Ramos (cell line): Measurements from ENCODE around the gene SDR42E2.
"Not testable (repeated sequence)": the region's sequence is repeated elsewhere in the genome, so short reads cannot be mapped to it uniquely, and the experiment has no call there.

ENCODE experiments used
- in situ Hi-C: fragments of 300-500 bp; cut with MboI; formaldehyde crosslinking; loops from one replicate; pipeline ENCODE4 v1.14.3; 2022; ENCODE audit warnings: low sequenced_read_pairs; ENCODE audit not compliant: unreplicated experiment

Gene SDR42E2

DNA sequence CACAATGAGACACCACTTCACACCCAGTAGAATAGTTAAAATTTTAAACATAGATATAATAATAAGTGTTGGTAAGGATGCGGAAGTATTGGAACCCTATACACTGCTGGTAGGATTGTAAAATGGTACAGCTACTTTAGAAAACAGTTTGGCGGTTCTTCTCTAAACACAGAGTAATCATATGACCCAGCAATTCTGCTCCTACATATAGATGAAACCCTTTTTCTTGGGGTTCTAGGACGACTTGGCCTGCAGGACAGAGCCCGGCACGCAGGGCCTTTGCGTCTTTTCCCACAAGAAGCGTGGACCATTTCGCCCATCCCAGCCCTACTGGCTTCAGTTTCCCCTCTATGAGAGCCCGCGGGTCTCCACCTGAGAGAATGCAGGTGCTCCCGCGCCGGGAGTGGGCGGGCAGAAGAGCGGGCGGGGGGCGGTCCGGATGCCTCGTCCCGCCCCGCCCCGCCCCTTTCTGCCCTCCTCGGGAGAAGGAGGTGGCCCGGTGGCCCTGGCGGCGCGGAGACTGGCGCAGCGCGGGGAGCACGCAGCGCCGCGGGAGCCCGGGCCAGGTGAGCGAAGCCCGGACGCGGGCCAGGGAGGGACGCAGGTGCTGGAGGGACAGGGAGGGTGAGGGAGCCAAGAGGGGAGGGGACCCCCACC lies at the start of gene SDR42E2:
Gene SDR42E2 (plus strand): TSS at position 508 of the 657 bp plus-strand sequence. CDS start 3,077 bp downstream, outside the sequence.
- in situ Hi-C loops = no loop called here

DNA sequence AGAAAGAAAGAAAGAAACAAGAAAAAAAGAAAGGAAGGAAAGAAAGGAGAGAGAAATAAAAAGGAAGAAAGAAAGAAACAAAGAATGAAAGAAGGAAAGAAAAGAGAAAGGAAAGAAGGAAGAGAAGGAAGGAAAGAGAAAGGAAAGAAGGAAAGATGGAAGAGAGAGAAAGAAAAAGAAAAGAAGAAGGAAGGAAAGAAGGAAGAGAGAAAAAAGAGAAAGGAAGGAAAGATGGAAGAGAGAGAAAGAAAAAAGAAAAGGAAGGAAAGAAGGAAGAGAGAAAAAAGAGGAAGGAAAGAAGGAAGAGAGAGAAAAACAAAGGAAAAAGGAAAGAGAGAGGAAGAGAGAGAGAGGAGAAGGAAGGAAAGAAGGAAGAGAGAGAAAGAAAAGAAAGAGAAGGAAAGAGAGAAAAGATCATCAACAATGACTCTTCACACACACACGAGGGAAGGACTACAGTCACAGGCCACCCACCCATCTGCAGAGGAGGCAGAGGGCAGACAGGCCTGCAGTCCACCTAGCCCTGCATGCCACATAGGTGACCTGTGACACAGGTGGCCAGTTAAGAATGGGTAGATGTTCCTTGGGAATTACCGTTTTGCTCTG lies 46.1 kb upstream of the SDR42E2 start:
- in situ Hi-C loops = no loop called here

GRCh38 chr16:22117609-22118008 lies 44.7 kb upstream of the SDR42E2 start:
- in situ Hi-C loops = no loop called here

- in situ Hi-C loops = no loop called here
Observed at GRCh38 chr16:22120440-22120839, 41.9 kb upstream of the SDR42E2 start.

GRCh38 chr16:22122239-22122638 lies 40.1 kb upstream of the SDR42E2 start:
- in situ Hi-C loops = no loop called here

DNA sequence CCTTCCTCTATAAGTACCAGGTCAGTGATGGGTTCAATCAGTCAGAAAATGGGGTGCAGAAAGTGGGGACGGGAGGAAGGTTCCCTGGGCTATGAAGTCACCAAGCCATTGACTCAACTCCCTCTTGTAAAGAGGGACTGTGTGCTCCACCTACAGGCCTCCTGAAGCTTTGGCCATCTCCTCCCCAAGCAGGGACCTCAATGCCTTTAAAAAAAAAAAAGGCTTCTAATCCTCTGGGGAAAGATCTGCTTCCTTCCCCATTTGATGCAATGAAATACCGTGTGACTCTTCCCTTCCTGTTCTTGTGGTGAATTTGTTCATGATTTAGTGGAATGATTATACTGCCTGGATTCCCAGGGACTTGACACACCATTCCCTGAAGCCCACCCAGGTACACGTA lies 39.2 kb upstream of the SDR42E2 start:
- in situ Hi-C loops = no loop called here

DNA sequence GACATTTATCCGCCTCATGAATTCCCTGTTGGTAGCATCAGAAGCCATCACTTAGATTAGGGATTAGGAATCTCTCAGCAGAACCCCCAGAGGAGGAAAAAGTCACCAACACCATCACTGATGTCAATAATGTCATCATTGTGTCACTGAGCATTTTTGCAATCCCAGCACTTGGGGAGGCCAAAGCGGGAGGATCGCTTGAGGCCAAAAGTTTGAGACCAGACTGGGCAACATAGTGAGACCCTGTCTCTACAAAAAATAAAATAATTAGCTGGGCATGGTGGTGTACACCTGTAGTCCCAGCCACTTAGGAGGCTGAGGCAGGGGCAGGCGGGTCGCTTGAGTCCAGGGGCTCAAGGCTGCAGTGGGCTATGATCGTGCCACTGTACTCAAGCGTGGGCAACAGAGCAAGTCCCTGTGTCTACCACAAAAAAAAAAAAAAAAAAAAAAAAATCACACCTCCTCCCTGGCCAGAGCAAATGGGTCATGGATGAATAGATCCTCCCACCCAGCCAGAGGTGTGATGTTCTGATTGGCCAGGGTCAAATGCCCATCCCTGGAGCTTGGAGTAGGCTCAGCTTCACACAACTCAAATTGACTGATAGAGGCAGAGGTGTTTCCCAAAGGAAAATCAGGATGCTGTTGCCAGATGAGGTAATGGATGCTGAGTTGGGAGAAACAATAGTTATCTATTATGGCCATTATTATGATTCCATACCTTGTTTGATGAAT lies 38.4 kb upstream of the SDR42E2 start:
- in situ Hi-C loops = no loop called here

- in situ Hi-C loops = no loop called here
Observed at GRCh38 chr16:22124583-22125284, 37.6 kb upstream of the SDR42E2 start.

DNA sequence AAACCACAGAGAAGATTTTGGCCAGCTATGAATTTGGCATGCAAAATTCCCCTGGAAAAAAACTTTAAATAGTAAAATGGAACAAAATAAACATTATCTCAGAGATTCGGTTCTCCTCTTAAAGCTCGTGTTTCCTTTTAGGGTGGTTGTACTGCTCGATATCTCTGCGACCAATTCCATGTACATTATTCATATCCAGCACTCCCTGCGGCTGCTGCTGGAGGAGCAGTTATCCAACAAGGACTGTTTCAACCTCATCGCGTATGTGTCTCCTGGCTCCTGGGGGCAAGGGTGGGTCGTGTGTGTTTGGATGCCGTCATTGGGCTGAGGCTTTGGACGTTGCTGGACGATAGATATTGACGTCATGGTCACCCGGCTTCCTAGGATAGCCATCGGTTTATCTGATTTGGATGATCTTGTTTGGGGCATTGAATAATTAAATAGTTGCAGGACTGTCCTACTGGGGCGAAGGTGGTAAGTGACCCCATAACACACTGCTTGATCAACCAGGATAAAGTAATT lies 36.2 kb upstream of the SDR42E2 start:
- in situ Hi-C loops = no loop called here

- in situ Hi-C loops = not testable (repeated sequence)
Observed at GRCh38 chr16:22128537-22128936, 33.8 kb upstream of the SDR42E2 start.

GRCh38 chr16:22130528-22130927 lies 31.8 kb upstream of the SDR42E2 start:
- in situ Hi-C loops = no loop called here

DNA sequence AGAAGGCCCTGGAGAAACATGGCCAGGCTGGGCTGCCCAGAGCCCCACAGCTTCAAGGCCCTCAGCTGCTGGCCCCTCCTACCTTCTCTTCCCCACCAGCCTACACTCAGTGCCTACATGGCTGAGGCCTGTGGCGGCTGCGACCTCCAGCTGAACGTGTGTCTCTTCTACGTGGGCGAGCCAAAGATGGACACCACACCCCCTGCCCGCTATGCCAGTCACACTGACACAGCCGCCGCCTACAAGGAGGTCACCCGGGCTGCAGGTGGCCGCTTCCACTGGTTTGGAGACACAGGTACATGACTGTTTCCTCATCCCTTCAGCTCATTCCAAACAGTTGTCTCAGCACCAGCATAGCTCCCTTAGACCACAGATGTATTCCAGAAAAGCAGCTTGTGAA lies 29.5 kb upstream of the SDR42E2 start:
- in situ Hi-C loops = no loop called here

GRCh38 chr16:22138482-22138881 lies 23.8 kb upstream of the SDR42E2 start:
- in situ Hi-C loops = no loop called here

- in situ Hi-C loops = no loop called here
Observed at GRCh38 chr16:22139008-22139407, 23.3 kb upstream of the SDR42E2 start.

GRCh38 chr16:22139732-22140131 lies 22.6 kb upstream of the SDR42E2 start:
- in situ Hi-C loops = no loop called here

GRCh38 chr16:22141767-22142166 lies 20.5 kb upstream of the SDR42E2 start:
- in situ Hi-C loops = no loop called here

DNA sequence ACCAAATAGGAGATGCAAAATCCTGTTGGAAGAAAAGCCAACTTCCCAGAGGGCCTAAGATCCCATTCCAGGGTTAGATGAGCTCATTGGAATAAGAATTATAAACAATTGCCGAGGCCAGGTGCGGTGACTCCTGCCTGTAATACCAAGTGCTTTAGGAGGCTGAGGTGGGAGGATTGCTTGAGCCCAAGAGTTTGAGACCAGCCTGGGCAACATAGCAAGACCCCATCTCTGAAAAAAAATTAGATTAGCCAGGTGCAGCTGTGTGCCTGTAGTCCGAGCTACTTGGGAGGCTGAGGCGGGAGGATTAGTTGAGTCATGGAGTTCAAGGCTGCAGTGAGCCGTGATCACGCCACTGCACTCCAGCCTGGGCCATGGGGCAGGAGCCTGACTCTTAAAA lies 17.8 kb upstream of the SDR42E2 start:
- in situ Hi-C loops = no loop called here

- in situ Hi-C loops = no loop called here
Observed at GRCh38 chr16:22147853-22148252, 14.5 kb upstream of the SDR42E2 start.

DNA sequence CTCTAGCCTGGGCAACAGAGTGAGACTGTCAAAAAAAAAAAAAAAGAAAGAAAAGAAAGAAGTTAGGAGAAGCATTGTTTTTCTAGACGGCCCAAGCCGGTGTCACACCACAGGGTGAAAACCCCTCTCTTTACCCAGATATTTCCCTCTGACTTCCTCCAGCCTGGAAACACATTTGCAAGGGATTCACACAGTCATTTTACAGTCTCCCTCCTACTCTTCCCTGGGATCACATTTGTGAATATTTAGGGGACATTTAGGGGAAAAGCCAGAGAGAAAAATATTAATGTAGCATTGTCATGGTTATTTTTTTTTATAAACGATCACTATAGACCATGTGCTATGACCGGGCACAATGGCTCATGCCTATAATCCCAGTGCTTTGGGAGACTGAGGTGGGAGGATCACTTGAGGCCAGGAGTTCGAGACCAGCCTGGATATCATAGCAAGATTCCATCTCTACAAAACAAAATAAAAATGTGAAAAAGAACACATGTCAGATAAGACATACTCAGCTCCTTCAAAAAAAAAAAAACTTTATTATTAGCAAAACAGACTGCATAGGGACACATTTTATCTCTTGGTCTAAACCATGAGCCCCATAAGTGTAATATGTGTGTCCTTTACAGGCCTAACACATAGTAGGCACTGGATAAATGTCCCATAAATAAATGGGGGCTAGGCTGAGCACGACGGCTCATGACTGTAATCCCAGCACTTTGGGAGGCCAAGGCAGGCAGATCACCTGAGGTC lies 10.9 kb upstream of the SDR42E2 start:
- in situ Hi-C loops = no loop called here

DNA sequence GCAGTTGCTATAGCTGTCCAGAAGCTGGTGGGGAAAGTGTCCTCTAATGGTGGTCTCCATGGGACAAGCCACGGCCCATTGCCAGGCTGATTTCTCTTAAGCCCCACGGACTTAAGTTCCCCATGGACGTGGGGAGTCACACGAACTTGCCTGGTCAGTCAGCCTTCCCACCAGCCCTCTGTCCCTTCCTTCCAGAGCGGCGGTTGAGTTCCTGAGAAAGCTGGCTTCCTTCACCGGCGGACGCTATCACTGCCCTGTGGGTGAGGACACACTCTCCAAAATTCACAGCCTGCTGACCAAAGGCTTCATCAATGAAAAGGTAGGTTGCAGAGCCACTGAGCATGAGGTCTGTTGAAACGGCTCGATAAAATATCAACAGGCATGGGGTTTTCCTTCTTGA lies 10.0 kb upstream of the SDR42E2 start:
- in situ Hi-C loops = no loop called here
